ENCODE measurements around the gene FLOT2. TPM values are rescaled to one million over a fixed set of nuclear protein-coding genes. Genes with fewer than 3 reads are reported as not detected.

The FLOT2 gene
- total and polyA plus RNA-seq, 10 of the 15 experiments (the other 5 are each of a cell fraction or from before 2014, with no cell fraction given) = 56.8 to 302 (median 149) TPM

DNA sequence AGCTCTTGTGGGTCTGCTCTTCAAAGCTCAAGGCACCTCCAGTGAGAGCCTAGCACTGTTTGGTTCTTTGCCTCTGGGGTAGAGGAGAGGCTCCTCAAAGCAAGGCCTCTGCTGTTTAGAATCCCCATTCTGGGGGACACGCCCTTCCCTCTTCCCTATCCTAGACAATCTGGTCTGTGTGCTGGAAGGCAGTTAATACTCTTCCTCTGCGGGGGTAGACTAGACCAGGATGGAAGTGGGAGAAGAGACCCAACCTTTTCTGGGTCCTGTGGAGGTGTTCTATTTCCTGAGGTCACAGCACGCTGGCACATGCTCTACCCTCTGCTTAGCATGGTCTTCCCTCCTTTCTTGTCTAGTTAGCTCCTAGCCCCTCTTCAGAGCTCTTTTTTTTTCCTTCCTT, 35.0 kb downstream of the FLOT2 start:
- DNase-seq (ENCODE audit: low read depth, low spot score) (no peak), FAIRE-seq (no peak), ATAC-seq (no peak)
- ChIA-PET POLR2A (interaction anchor here (0.6 to 1.2 kb wide), 3 partner anchors 42 to 287 kb away, joined by 3 to 7 read pairs (median 5); no protein-coding TSS in a partner anchor), RAD21 (ENCODE audit: unreplicated experiment) (interaction anchor here (0.6 kb wide), 1 partner anchor 108 kb away, joined by 4 read pairs; no protein-coding TSS in a partner anchor), CTCF (interaction anchor here (0.6 to 0.9 kb wide), 2 partner anchors 14 to 39 kb away, joined by 3 read pairs; no protein-coding TSS in a partner anchor), SMC1A (ENCODE audit: uncharacterized antibody, unreplicated experiment) (interaction anchor here (1.2 to 1.7 kb wide), 3 partner anchors 9 to 99 kb away, joined by 4 to 5 read pairs (median 4); no protein-coding TSS in a partner anchor)
- Histone ChIP-seq H3K9ac (ENCODE audit: control insufficient read depth, insufficient read depth, low read length) (no peak overlapping the region), H3K27ac (ENCODE audit: control insufficient read depth, insufficient read depth) (no peak overlapping the region), H3K4me1 (ENCODE audit: control insufficient read depth, insufficient read depth, low read length) (peaks cover 14% of the 10 kb centered on the region), H3K4me2 (ENCODE audit: control insufficient read depth, insufficient read depth) (no peak overlapping the region), H3K4me3 (no peak overlapping the region), H3K27me3 (replicated peaks in 1 of 2; ENCODE audit: control insufficient read depth in 2 of 2, insufficient read depth in 2 of 2, low read length in 1 of 2) (no peaks in the 10 kb centered on the region), H3K9me3 (replicated peaks; ENCODE audit: control insufficient read depth, insufficient read depth, low read length) (no peaks in the 10 kb centered on the region), H3K36me3 (ENCODE audit: control insufficient read depth in 2 of 2, insufficient read depth in 2 of 2, low read length in 1 of 2) (peaks cover 10 to 16% of the 10 kb centered on the region in 2 experiments; a peak in 3 of 4 replicates), H4K20me1 (ENCODE audit: control insufficient read depth, insufficient read depth) (no peaks in the 10 kb centered on the region), H3K79me2 (ENCODE audit: control insufficient read depth, insufficient read depth, low read length) (no peaks in the 10 kb centered on the region), H2AFZ (ENCODE audit: control insufficient read depth, low read depth, low read length) (no peak overlapping the region)
- no TSS peak for BruUV-seq (replicated peaks)
- in situ Hi-C loops (cut with MboI) (no loop called here), intact Hi-C loops (cut with micrococcal nuclease; ENCODE audit: unreplicated experiment) (no loop called here)
- WGBS (ENCODE audit: insufficient coverage, insufficient replicate concordance, low lambda C conversion rate, missing lambda C conversion rate) = 92% methylated on average over 3 of the region's 3 CpGs
- TF ChIP-seq NFYB (IDR thresholded peaks at IDR 0.05; ENCODE audit: insufficient read depth, low read depth, low read length) = no peak
- TF ChIP-seq PAX5 (IDR thresholded peaks at IDR 0.05; ENCODE audit: borderline replicate concordance, low read depth, low read length) = no peak
- no peak for TF ChIP-seq BCL11A (IDR thresholded peaks at IDR 0.05; ENCODE audit: low read depth, low read length)
- no peak for TF ChIP-seq SKIL (IDR thresholded peaks at IDR 0.05; ENCODE audit: low read depth, poor library complexity, severe bottlenecking)
- TF ChIP-seq ZNF592 (IDR thresholded peaks at IDR 0.05) = no peak
- TF ChIP-seq KLF5 (IDR thresholded peaks at IDR 0.05; ENCODE audit: partially characterized antibody) = no peak
- TF ChIP-seq TAF1 (IDR thresholded peaks at IDR 0.05; ENCODE audit: borderline replicate concordance, low read depth, low read length) = no peak
- no peak for TF ChIP-seq MEF2A (IDR thresholded peaks at IDR 0.05; ENCODE audit: insufficient read depth, low read depth, low read length)
- TF ChIP-seq, protein P1, sequence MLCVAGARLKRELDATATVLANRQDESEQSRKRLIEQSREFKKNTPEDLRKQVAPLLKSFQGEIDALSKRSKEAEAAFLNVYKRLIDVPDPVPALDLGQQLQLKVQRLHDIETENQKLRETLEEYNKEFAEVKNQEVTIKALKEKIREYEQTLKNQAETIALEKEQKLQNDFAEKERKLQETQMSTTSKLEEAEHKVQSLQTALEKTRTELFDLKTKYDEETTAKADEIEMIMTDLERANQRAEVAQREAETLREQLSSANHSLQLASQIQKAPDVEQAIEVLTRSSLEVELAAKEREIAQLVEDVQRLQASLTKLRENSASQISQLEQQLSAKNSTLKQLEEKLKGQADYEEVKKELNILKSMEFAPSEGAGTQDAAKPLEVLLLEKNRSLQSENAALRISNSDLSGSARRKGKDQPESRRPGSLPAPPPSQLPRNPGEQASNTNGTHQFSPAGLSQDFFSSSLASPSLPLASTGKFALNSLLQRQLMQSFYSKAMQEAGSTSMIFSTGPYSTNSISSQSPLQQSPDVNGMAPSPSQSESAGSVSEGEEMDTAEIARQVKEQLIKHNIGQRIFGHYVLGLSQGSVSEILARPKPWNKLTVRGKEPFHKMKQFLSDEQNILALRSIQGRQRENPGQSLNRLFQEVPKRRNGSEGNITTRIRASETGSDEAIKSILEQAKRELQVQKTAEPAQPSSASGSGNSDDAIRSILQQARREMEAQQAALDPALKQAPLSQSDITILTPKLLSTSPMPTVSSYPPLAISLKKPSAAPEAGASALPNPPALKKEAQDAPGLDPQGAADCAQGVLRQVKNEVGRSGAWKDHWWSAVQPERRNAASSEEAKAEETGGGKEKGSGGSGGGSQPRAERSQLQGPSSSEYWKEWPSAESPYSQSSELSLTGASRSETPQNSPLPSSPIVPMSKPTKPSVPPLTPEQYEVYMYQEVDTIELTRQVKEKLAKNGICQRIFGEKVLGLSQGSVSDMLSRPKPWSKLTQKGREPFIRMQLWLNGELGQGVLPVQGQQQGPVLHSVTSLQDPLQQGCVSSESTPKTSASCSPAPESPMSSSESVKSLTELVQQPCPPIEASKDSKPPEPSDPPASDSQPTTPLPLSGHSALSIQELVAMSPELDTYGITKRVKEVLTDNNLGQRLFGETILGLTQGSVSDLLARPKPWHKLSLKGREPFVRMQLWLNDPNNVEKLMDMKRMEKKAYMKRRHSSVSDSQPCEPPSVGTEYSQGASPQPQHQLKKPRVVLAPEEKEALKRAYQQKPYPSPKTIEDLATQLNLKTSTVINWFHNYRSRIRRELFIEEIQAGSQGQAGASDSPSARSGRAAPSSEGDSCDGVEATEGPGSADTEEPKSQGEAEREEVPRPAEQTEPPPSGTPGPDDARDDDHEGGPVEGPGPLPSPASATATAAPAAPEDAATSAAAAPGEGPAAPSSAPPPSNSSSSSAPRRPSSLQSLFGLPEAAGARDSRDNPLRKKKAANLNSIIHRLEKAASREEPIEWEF (IDR thresholded peaks at IDR 0.05; ENCODE audit: insufficient replicate concordance, low read depth, low read length) = no peak
- no peak for TF ChIP-seq RBBP5 (conservative IDR thresholded peaks at IDR 0.05)

All from GM12878 (cell line).